Prostate gland (tissue), 2 donors: Measurements from ENCODE around the gene ANKRD9.

Source experiments
- POLR2A ChIP-seq: fragments of 450-650 bp; IDR thresholded peaks from one replicate; pipeline ENCODE4 v1.6.1; 2016; ENCODE audit warnings: antibody characterized with exemption, mild to moderate bottlenecking
- POLR2AphosphoS5 ChIP-seq: sonication (generic); formaldehyde crosslinking; IDR thresholded peaks from one replicate; pipeline ENCODE4 v1.6.1; 2017; ENCODE audit warnings: antibody characterized with exemption
- TF ChIP-seq, protein P1 (sequence below), 4 experiments: fragments of 200-600 bp in 2 of 4; fragments of 450-650 bp in 2 of 4; sonication (generic) in 2 of 4; IDR thresholded peaks; 1 replicate in 3 of 4; 2 replicates in 1 of 4; pipeline ENCODE4 v1.5.1; 2016 to 2019; ENCODE audit warnings: antibody characterized with exemption in 4 of 4, mild to moderate bottlenecking in 2 of 4, moderate library complexity in 2 of 4

GRCh38 chr14:102491366-102491765, 18.2 kb downstream of the ANKRD9 start:
- TF ChIP-seq, protein P1, sequence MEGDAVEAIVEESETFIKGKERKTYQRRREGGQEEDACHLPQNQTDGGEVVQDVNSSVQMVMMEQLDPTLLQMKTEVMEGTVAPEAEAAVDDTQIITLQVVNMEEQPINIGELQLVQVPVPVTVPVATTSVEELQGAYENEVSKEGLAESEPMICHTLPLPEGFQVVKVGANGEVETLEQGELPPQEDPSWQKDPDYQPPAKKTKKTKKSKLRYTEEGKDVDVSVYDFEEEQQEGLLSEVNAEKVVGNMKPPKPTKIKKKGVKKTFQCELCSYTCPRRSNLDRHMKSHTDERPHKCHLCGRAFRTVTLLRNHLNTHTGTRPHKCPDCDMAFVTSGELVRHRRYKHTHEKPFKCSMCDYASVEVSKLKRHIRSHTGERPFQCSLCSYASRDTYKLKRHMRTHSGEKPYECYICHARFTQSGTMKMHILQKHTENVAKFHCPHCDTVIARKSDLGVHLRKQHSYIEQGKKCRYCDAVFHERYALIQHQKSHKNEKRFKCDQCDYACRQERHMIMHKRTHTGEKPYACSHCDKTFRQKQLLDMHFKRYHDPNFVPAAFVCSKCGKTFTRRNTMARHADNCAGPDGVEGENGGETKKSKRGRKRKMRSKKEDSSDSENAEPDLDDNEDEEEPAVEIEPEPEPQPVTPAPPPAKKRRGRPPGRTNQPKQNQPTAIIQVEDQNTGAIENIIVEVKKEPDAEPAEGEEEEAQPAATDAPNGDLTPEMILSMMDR (IDR thresholded peaks at IDR 0.05): no peak
- TF ChIP-seq POLR2AphosphoS5 (no peak), POLR2A (no peak)
